HEK293 (cell line): ENCODE results near the gene TDRD10.

Experiments used
- GLIS1 ChIP-seq: fragments of 450-650 bp; formaldehyde crosslinking; IDR thresholded peaks from 2 replicates; pipeline ENCODE4 v1.5.1; 2016; ENCODE audit warnings: missing biosample characterization, missing genetic modification characterization
- KLF10 ChIP-seq: fragments of 450-650 bp; IDR thresholded peaks from 2 replicates; pipeline ENCODE4 v1.5.1; 2018; ENCODE audit warnings: missing biosample characterization, mild to moderate bottlenecking, missing genetic modification characterization
- MYNN ChIP-seq: fragments of 450-650 bp; formaldehyde crosslinking; IDR thresholded peaks from 2 replicates; pipeline ENCODE4 v1.5.1; 2016; ENCODE audit warnings: missing biosample characterization, missing genetic modification characterization, borderline replicate concordance
- OSR2 ChIP-seq: fragments of 450-650 bp; formaldehyde crosslinking; IDR thresholded peaks from 2 replicates; pipeline ENCODE4 v1.5.1; 2016; ENCODE audit warnings: missing biosample characterization, missing genetic modification characterization
- SALL2 ChIP-seq: fragments of 450-650 bp; formaldehyde crosslinking; IDR thresholded peaks from 2 replicates; pipeline ENCODE4 v1.5.0; 2017; ENCODE audit warnings: missing biosample characterization, mild to moderate bottlenecking, missing genetic modification characterization, borderline replicate concordance
- YY1 ChIP-seq: fragments of 450-650 bp; formaldehyde crosslinking; IDR thresholded peaks from 2 replicates; pipeline ENCODE4 v1.5.1; 2018; ENCODE audit warnings: missing biosample characterization, missing genetic modification characterization
- ZBTB20 ChIP-seq: fragments of 450-650 bp; formaldehyde crosslinking; IDR thresholded peaks from 2 replicates; pipeline ENCODE4 v1.5.1; 2016; ENCODE audit warnings: missing biosample characterization, missing genetic modification characterization
- ZNF114 ChIP-seq: fragments of 450-650 bp; formaldehyde crosslinking; IDR thresholded peaks from 2 replicates; pipeline ENCODE4 v1.5.0; 2017; ENCODE audit warnings: missing biosample characterization, missing genetic modification characterization
- ZNF132 ChIP-seq: fragments of 450-650 bp; formaldehyde crosslinking; IDR thresholded peaks from 2 replicates; pipeline ENCODE4 v1.5.1; 2017; ENCODE audit warnings: missing biosample characterization, missing genetic modification characterization, borderline replicate concordance
- ZNF140 ChIP-seq: fragments of 450-650 bp; formaldehyde crosslinking; IDR thresholded peaks from 2 replicates; pipeline ENCODE4 v1.5.1; 2016; ENCODE audit warnings: missing biosample characterization, missing genetic modification characterization
- ZNF174 ChIP-seq: fragments of 450-650 bp; formaldehyde crosslinking; IDR thresholded peaks from 2 replicates; pipeline ENCODE4 v1.5.0; 2017; ENCODE audit warnings: missing biosample characterization, mild to moderate bottlenecking, missing genetic modification characterization
- ZNF292 ChIP-seq: fragments of 450-650 bp; formaldehyde crosslinking; IDR thresholded peaks from 2 replicates; pipeline ENCODE4 v1.5.1; 2016; ENCODE audit warnings: low read depth, missing biosample characterization, missing genetic modification characterization, borderline replicate concordance
- ZNF350 ChIP-seq: fragments of 450-650 bp; formaldehyde crosslinking; IDR thresholded peaks from 2 replicates; pipeline ENCODE4 v1.5.0; 2017; ENCODE audit warnings: missing biosample characterization, mild to moderate bottlenecking, missing genetic modification characterization
- ZNF423 ChIP-seq: fragments of 450-650 bp; formaldehyde crosslinking; IDR thresholded peaks from 2 replicates; pipeline ENCODE4 v1.5.1; 2016; ENCODE audit warnings: missing biosample characterization, missing genetic modification characterization
- ZNF521 ChIP-seq: fragments of 450-650 bp; formaldehyde crosslinking; IDR thresholded peaks from 2 replicates; pipeline ENCODE4 v1.5.1; 2017; ENCODE audit warnings: missing biosample characterization, mild to moderate bottlenecking, missing genetic modification characterization
- ZNF530 ChIP-seq: fragments of 450-650 bp; formaldehyde crosslinking; IDR thresholded peaks from 2 replicates; pipeline ENCODE4 v1.5.1; 2016; ENCODE audit warnings: low read depth, missing biosample characterization, missing genetic modification characterization
- ZNF571 ChIP-seq: fragments of 450-650 bp; formaldehyde crosslinking; IDR thresholded peaks from 2 replicates; pipeline ENCODE4 v1.5.0; 2017; ENCODE audit warnings: missing biosample characterization, missing genetic modification characterization
- ZNF585B ChIP-seq: fragments of 450-650 bp; formaldehyde crosslinking; IDR thresholded peaks from 2 replicates; pipeline ENCODE4 v1.5.1; 2016; ENCODE audit warnings: missing biosample characterization, missing genetic modification characterization
- ZNF654 ChIP-seq: fragments of 450-650 bp; formaldehyde crosslinking; IDR thresholded peaks from 2 replicates; pipeline ENCODE4 v1.5.1; 2016; ENCODE audit warnings: low read depth, missing biosample characterization, missing genetic modification characterization
- ZNF664 ChIP-seq: fragments of 450-650 bp; formaldehyde crosslinking; IDR thresholded peaks from 2 replicates; pipeline ENCODE4 v1.5.1; 2016; ENCODE audit warnings: missing biosample characterization, missing genetic modification characterization
- ZNF701 ChIP-seq: fragments of 450-650 bp; formaldehyde crosslinking; IDR thresholded peaks from 2 replicates; pipeline ENCODE4 v1.5.1; 2016; ENCODE audit warnings: missing biosample characterization, missing genetic modification characterization
- ZNF707 ChIP-seq: fragments of 450-650 bp; formaldehyde crosslinking; IDR thresholded peaks from 2 replicates; pipeline ENCODE4 v1.5.1; 2016; ENCODE audit warnings: missing biosample characterization, missing genetic modification characterization
- ZNF768 ChIP-seq: fragments of 450-650 bp; formaldehyde crosslinking; IDR thresholded peaks from 2 replicates; pipeline ENCODE4 v1.5.1; 2018; ENCODE audit warnings: missing biosample characterization, mild to moderate bottlenecking, missing genetic modification characterization
- ZNF776 ChIP-seq: fragments of 450-650 bp; formaldehyde crosslinking; IDR thresholded peaks from 2 replicates; pipeline ENCODE4 v1.5.0; 2017; ENCODE audit warnings: missing biosample characterization, missing genetic modification characterization, borderline replicate concordance
- ZNF785 ChIP-seq: fragments of 450-650 bp; formaldehyde crosslinking; IDR thresholded peaks from 2 replicates; pipeline ENCODE4 v1.5.1; 2016; ENCODE audit warnings: missing biosample characterization, missing genetic modification characterization
- ZNF837 ChIP-seq: fragments of 450-650 bp; formaldehyde crosslinking; IDR thresholded peaks from 2 replicates; pipeline ENCODE4 v1.5.1; 2016; ENCODE audit warnings: missing biosample characterization, missing genetic modification characterization
- TF ChIP-seq, protein P1 (sequence below): fragments of 450-650 bp; formaldehyde crosslinking; IDR thresholded peaks from 2 replicates; pipeline ENCODE4 v1.5.1; 2016; ENCODE audit warnings: missing biosample characterization, missing genetic modification characterization
- TF ChIP-seq, protein P2 (sequence below): fragments of 450-650 bp; formaldehyde crosslinking; IDR thresholded peaks from 2 replicates; pipeline ENCODE4 v1.5.1; 2016; ENCODE audit warnings: missing biosample characterization, missing genetic modification characterization
- TF ChIP-seq, protein P3 (sequence below): fragments of 450-650 bp; formaldehyde crosslinking; IDR thresholded peaks from 2 replicates; pipeline ENCODE4 v1.5.1; 2016; ENCODE audit warnings: missing biosample characterization, missing genetic modification characterization, borderline replicate concordance
- TF ChIP-seq, protein P4 (sequence below): fragments of 450-650 bp; formaldehyde crosslinking; IDR thresholded peaks from 2 replicates; pipeline ENCODE4 v1.5.1; 2016; ENCODE audit warnings: missing biosample characterization, missing genetic modification characterization
- TF ChIP-seq, protein P5 (sequence below): fragments of 450-650 bp; formaldehyde crosslinking; IDR thresholded peaks from 2 replicates; pipeline ENCODE4 v1.5.1; 2016; ENCODE audit warnings: missing biosample characterization, missing genetic modification characterization

The TDRD10 gene

DNA sequence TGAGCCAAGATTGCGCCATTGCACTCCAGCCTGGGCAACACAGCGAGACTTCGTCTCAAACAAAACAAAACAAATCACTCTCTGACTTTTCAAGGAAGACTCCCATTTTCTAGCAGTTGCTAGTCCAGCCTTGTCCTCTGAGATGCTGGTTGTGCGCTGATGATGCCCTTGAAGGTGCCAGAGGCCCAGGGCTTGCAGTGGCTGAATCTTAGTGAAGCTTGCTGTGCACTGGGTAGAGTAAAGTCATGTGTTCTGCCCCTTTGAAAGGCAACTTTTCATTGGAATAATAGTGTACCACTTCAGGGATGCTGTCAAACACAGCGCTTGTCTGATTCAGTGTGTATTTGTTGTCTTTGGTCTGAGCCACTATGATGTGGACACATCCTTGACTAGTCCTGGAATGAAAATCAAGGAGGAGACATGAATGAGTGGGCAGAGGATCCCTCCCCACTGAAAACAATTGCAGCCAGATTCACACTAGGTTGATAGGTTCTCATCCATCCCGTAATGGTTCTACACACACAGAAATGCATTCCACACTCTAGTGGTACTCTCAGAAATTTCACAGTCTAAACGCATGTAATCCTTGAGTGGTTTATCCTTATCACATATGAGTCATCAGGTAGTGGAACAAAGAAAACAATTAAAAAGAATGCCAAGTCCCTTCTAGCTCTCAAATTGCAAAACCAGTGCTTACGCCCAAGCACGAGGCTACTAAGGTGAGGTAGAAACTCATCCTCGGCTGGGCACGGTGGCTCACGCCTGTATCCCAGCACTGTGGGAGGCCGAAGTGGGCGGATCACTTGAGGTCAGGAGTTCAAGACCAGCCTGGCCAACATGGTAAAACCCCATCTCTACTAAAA lies 17.8 kb upstream of the TDRD10 start (continued):
- no peak for TF ChIP-seq MYNN (tag by site-specific recombination)
- TF ChIP-seq, protein P1, sequence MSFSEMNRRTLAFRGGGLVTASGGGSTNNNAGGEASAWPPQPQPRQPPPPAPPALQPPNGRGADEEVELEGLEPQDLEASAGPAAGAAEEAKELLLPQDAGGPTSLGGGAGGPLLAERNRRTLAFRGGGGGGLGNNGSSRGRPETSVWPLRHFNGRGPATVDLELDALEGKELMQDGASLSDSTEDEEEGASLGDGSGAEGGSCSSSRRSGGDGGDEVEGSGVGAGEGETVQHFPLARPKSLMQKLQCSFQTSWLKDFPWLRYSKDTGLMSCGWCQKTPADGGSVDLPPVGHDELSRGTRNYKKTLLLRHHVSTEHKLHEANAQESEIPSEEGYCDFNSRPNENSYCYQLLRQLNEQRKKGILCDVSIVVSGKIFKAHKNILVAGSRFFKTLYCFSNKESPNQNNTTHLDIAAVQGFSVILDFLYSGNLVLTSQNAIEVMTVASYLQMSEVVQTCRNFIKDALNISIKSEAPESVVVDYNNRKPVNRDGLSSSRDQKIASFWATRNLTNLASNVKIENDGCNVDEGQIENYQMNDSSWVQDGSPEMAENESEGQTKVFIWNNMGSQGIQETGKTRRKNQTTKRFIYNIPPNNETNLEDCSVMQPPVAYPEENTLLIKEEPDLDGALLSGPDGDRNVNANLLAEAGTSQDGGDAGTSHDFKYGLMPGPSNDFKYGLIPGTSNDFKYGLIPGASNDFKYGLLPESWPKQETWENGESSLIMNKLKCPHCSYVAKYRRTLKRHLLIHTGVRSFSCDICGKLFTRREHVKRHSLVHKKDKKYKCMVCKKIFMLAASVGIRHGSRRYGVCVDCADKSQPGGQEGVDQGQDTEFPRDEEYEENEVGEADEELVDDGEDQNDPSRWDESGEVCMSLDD (tag by site-specific recombination), result no peak
- TF ChIP-seq SALL2 (tag by site-specific recombination), result no peak
- TF ChIP-seq, protein P2, sequence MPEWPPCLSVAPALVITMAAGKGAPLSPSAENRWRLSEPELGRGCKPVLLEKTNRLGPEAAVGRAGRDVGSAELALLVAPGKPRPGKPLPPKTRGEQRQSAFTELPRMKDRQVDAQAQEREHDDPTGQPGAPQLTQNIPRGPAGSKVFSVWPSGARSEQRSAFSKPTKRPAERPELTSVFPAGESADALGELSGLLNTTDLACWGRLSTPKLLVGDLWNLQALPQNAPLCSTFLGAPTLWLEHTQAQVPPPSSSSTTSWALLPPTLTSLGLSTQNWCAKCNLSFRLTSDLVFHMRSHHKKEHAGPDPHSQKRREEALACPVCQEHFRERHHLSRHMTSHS (tag by site-specific recombination), result no peak
- TF ChIP-seq, protein P3, sequence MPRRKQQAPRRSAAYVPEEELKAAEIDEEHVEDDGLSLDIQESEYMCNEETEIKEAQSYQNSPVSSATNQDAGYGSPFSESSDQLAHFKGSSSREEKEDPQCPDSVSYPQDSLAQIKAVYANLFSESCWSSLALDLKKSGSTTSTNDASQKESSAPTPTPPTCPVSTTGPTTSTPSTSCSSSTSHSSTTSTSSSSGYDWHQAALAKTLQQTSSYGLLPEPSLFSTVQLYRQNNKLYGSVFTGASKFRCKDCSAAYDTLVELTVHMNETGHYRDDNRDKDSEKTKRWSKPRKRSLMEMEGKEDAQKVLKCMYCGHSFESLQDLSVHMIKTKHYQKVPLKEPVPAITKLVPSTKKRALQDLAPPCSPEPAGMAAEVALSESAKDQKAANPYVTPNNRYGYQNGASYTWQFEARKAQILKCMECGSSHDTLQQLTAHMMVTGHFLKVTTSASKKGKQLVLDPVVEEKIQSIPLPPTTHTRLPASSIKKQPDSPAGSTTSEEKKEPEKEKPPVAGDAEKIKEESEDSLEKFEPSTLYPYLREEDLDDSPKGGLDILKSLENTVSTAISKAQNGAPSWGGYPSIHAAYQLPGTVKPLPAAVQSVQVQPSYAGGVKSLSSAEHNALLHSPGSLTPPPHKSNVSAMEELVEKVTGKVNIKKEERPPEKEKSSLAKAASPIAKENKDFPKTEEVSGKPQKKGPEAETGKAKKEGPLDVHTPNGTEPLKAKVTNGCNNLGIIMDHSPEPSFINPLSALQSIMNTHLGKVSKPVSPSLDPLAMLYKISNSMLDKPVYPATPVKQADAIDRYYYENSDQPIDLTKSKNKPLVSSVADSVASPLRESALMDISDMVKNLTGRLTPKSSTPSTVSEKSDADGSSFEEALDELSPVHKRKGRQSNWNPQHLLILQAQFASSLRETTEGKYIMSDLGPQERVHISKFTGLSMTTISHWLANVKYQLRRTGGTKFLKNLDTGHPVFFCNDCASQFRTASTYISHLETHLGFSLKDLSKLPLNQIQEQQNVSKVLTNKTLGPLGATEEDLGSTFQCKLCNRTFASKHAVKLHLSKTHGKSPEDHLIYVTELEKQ, result peak; percentile 86
- TF ChIP-seq ZBTB20 (tag by site-specific recombination), result no peak; the same call in 1 of the 2 replicates
- no peak for TF ChIP-seq ZNF701
- no peak for TF ChIP-seq ZNF654 (tag by site-specific recombination)
- no peak for TF ChIP-seq ZNF707 (tag by site-specific recombination)
- TF ChIP-seq KLF10, result no peak
- TF ChIP-seq YY1 (tag by site-specific recombination), result no peak
- TF ChIP-seq, protein P4, sequence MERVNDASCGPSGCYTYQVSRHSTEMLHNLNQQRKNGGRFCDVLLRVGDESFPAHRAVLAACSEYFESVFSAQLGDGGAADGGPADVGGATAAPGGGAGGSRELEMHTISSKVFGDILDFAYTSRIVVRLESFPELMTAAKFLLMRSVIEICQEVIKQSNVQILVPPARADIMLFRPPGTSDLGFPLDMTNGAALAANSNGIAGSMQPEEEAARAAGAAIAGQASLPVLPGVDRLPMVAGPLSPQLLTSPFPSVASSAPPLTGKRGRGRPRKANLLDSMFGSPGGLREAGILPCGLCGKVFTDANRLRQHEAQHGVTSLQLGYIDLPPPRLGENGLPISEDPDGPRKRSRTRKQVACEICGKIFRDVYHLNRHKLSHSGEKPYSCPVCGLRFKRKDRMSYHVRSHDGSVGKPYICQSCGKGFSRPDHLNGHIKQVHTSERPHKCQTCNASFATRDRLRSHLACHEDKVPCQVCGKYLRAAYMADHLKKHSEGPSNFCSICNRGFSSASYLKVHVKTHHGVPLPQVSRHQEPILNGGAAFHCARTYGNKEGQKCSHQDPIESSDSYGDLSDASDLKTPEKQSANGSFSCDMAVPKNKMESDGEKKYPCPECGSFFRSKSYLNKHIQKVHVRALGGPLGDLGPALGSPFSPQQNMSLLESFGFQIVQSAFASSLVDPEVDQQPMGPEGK (tag by site-specific recombination), result peak; percentile 34; the same call in 1 of the 2 replicates
- no peak for TF ChIP-seq ZNF140 (tag by site-specific recombination)
- no peak for TF ChIP-seq ZNF837 (tag by site-specific recombination)
- TF ChIP-seq ZNF785 (tag by site-specific recombination), result peak; percentile 61; the same call in 1 of the 2 replicates
- no peak for TF ChIP-seq ZNF174 (tag by site-specific recombination)
- no peak for TF ChIP-seq ZNF776 (tag by site-specific recombination)
- peak; percentile 85 for TF ChIP-seq OSR2 (tag by site-specific recombination)
- peak; percentile 65 for TF ChIP-seq GLIS1
- TF ChIP-seq ZNF571 (tag by site-specific recombination), result no peak
- TF ChIP-seq ZNF585B (tag by site-specific recombination), result no peak
- TF ChIP-seq ZNF664, result 0 out of 2 replicates have a peak, but pooled peaks have one; percentile 11
- TF ChIP-seq ZNF530, result no peak
- no peak for TF ChIP-seq ZNF423
- TF ChIP-seq, protein P5, sequence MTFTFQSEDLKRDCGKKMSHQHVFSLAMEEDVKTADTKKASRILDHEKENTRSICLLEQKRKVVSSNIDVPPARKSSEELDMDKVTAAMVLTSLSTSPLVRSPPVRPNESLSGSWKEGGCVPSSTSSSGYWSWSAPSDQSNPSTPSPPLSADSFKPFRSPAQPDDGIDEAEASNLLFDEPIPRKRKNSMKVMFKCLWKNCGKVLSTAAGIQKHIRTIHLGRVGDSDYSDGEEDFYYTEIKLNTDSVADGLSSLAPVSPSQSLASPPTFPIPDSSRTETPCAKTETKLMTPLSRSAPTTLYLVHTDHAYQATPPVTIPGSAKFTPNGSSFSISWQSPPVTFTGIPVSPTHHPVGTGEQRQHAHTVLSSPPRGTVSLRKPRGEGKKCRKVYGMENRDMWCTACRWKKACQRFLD (tag by site-specific recombination), result no peak
- TF ChIP-seq ZNF521 (tag by site-specific recombination), result no peak
- TF ChIP-seq ZNF768 (tag by site-specific recombination), result no peak
- no peak for TF ChIP-seq ZNF132
- TF ChIP-seq ZNF292 (tag by site-specific recombination), result no peak
- no peak for TF ChIP-seq ZNF350 (tag by site-specific recombination)
- no peak for TF ChIP-seq ZNF114 (tag by site-specific recombination)
